Ishikawa (cell line): ENCODE data around the gene SV2C.

ENCODE experiments used
- CREB1 ChIP-seq: IDR thresholded peaks from 2 replicates; pipeline ENCODE4 v1.6.1; 2012; ENCODE audit warnings: low read depth
- EP300 ChIP-seq: IDR thresholded peaks from 2 replicates; pipeline ENCODE4 v1.6.1; 2012; ENCODE audit warnings: borderline replicate concordance
- FOXM1 ChIP-seq: IDR thresholded peaks from 2 replicates; pipeline ENCODE4 v1.6.1; 2012; ENCODE audit warnings: low read depth, borderline replicate concordance
- MAX ChIP-seq: IDR thresholded peaks from 2 replicates; pipeline ENCODE4 v1.6.1; 2012
- NFIC ChIP-seq: IDR thresholded peaks from 2 replicates; pipeline ENCODE4 v1.6.1; 2012
- RAD21 ChIP-seq: IDR thresholded peaks from 2 replicates; pipeline ENCODE4 v1.6.1; 2012; ENCODE audit warnings: low read depth
- TAF1 ChIP-seq: IDR thresholded peaks from 2 replicates; pipeline ENCODE4 v1.6.1; 2012; ENCODE audit warnings: low read depth, mild to moderate bottlenecking
- YY1 ChIP-seq: IDR thresholded peaks from 2 replicates; pipeline ENCODE4 v1.6.1; 2012; ENCODE audit warnings: low read depth

GRCh38 chr5:76397200-76397599, 314.0 kb downstream of the SV2C start:
- no peak for TF ChIP-seq RAD21
- no peak for TF ChIP-seq EP300
- TF ChIP-seq TAF1, result no peak
- TF ChIP-seq MAX, result no peak
- no peak for TF ChIP-seq CREB1
- no peak for TF ChIP-seq FOXM1
- no peak for TF ChIP-seq YY1
- TF ChIP-seq NFIC, result no peak
